NCI-H774 (cell line): Measurements from ENCODE around the gene ALDH1A3.

ENCODE experiments used
- DNase-seq: peaks from one replicate; lab custom pipeline; 2025; lab: John Stamatoyannopoulos, UW

The ALDH1A3 gene

GRCh38 chr15:100958326-100959065, 78.9 kb downstream of the ALDH1A3 start:
- DNase-seq = no peak

GRCh38 chr15:100959066-100960050, 79.7 kb downstream of the ALDH1A3 start:
- no peak for DNase-seq
